Astrocyte (in vitro differentiated cells and primary cell): Measurements from ENCODE around the gene FAM53B.

ENCODE experiments used
- CTCF ChIP-seq: IDR thresholded peaks from 2 replicates; pipeline ENCODE4 v1.5.1; 2011; ENCODE audit warnings: low read depth, mild to moderate bottlenecking, inconsistent platforms, low read length, moderate library complexity; ENCODE audit not compliant: insufficient read depth
- EZH2 ChIP-seq: IDR thresholded peaks from 2 replicates; pipeline ENCODE4 v1.6.1; 2012; ENCODE audit warnings: mild to moderate bottlenecking, low read length, inconsistent platforms; ENCODE audit not compliant: insufficient read depth

DNA sequence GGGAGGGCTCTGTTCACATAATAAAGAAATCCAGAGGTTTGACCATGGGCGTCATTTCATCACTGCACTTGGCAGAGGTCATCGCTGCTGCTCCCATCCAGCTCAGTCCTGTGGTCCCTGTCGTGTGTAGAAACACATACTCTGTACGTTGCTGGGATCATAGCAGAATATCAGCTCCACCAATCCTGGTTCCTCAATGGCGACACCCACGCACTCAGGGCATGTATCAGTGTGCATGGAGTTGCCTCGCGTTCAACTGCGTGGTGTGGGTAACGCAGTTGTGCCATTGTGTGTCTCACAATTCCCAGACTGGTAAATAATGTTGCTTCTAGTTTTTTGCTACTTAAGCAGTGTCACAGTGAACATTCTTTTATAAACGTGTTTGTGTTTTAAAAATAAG, 171.4 kb downstream of the FAM53B start:
- TF ChIP-seq CTCF (no peak), EZH2 (no peak)
